H1 (cell line): ENCODE data around the gene PALM2AKAP2. TPM values are rescaled to one million over a fixed set of nuclear protein-coding genes. Genes with fewer than 3 reads are reported as not detected.

Experiments
- CTCF ChIA-PET: fragments of 300-600 bp; sonication (Branson Sonifier 250); formaldehyde crosslinking; loops from one replicate; lab custom pipeline; 2021; ENCODE audit not compliant: partially characterized antibody; lab: Charles Lee
- POLR2A ChIA-PET: fragments of 300-600 bp; sonication (Branson Sonifier 250); formaldehyde crosslinking; loops from one replicate; lab custom pipeline; 2021; ENCODE audit warnings: inconsistent platforms; ENCODE audit not compliant: partially characterized antibody; lab: Charles Lee
- DNase-seq, 2 experiments: peaks; one replicate each; pipeline versions ENCODE4 v3.0.0 to v3.0.0-alpha.2; 2010 to 2022; ENCODE audit warnings: low spot score in 2 of 2, low read depth in 1 of 2, mixed read lengths in 1 of 2
- FAIRE-seq: peaks from 2 replicates; lab custom pipeline; 2011; peaks lifted over from hg19 to GRCh38; lab: Jason Lieb, UNC
- H2AFZ ChIP-seq: 2 replicates; pipeline ENCODE4 v1.8.1; 2012; ENCODE audit warnings: low read length, inconsistent platforms
- H2AK5ac ChIP-seq: 2 replicates; pipeline ENCODE4 v1.6.1; 2013; ENCODE audit warnings: low read depth, low read length
- H2BK120ac ChIP-seq: replicated peaks from 2 replicates; pipeline ENCODE3; 2013; ENCODE audit warnings: low read depth, low read length, inconsistent platforms
- H2BK12ac ChIP-seq: 2 replicates; pipeline ENCODE4 v1.6.1; 2013; ENCODE audit warnings: low read depth, low read length
- H2BK15ac ChIP-seq: 2 replicates; pipeline ENCODE4 v1.6.1; 2013; ENCODE audit warnings: low read length
- H2BK20ac ChIP-seq: 2 replicates; pipeline ENCODE4 v1.6.1; 2013; ENCODE audit warnings: low read length
- H2BK5ac ChIP-seq: 2 replicates; pipeline ENCODE4 v1.6.1; 2013; ENCODE audit warnings: low read depth, low read length
- H3K14ac ChIP-seq: 2 replicates; pipeline ENCODE4 v1.6.1; 2013; ENCODE audit warnings: inconsistent platforms; ENCODE audit not compliant: insufficient read length
- H3K18ac ChIP-seq: 2 replicates; pipeline ENCODE4 v1.6.1; 2013; ENCODE audit warnings: low read length; ENCODE audit errors: extremely low read depth
- H3K23ac ChIP-seq: 2 replicates; pipeline ENCODE4 v1.6.1; 2013; ENCODE audit warnings: inconsistent platforms; ENCODE audit not compliant: insufficient read length
- H3K23me2 ChIP-seq: 2 replicates; pipeline ENCODE4 v1.6.1; 2013; ENCODE audit warnings: low read depth, low read length
- H3K27ac ChIP-seq: 2 replicates; pipeline ENCODE4 v1.6.1; 2011; ENCODE audit warnings: low read depth, low read length, inconsistent platforms
- H3K27me3 ChIP-seq, 4 experiments: replicated peaks in 1 of 4; 1 replicate in 1 of 4; 2 replicates in 3 of 4; pipeline versions ENCODE4 v1.6.1 to v1.8.1; 2011 to 2013; ENCODE audit warnings: low read length in 3 of 4, mild to moderate bottlenecking in 3 of 4, inconsistent platforms in 2 of 4, mixed read lengths in 2 of 4, moderate library complexity in 1 of 4; ENCODE audit not compliant: control insufficient read depth in 3 of 4, insufficient read depth in 3 of 4; ENCODE audit errors: extremely low read depth in 1 of 4
- H3K36me3 ChIP-seq, 4 experiments: 2 replicates each; pipeline versions ENCODE4 v1.6.1 to v1.8.1; 2011 to 2013; ENCODE audit warnings: mild to moderate bottlenecking in 4 of 4, low read length in 3 of 4, moderate library complexity in 2 of 4, control low read depth in 1 of 4, inconsistent platforms in 1 of 4; ENCODE audit not compliant: insufficient read depth in 4 of 4, control insufficient read depth in 2 of 4
- H3K4ac ChIP-seq: replicated peaks from 2 replicates; pipeline ENCODE3; 2013; ENCODE audit warnings: low read length, low read depth, mixed read lengths, inconsistent platforms; ENCODE audit not compliant: insufficient read length
- H3K4me1 ChIP-seq, 4 experiments: replicated peaks in 1 of 4; 1 replicate in 1 of 4; 2 replicates in 3 of 4; pipeline versions ENCODE4 v1.6.1 to v1.8.1; 2011 to 2013; ENCODE audit warnings: low read length in 3 of 4, inconsistent platforms in 2 of 4, mixed read lengths in 1 of 4; ENCODE audit not compliant: insufficient read depth in 4 of 4, control insufficient read depth in 3 of 4
- H3K4me2 ChIP-seq, 2 experiments: 2 replicates each; pipeline versions ENCODE4 v1.6.1 to v1.8.1; 2011 to 2013; ENCODE audit warnings: low read depth in 2 of 2, low read length in 2 of 2, control low read depth in 1 of 2, inconsistent platforms in 1 of 2, mild to moderate bottlenecking in 1 of 2; ENCODE audit not compliant: insufficient read depth in 1 of 2
- H3K4me3 ChIP-seq, 4 experiments: fragments of 200-600, 300-600 bp in 1 of 4; sonication (generic), shearing (Covaris generic), sonication (Bioruptor Twin) in 1 of 4; 2 replicates each; pipeline versions ENCODE4 v1.5.1 to v1.8.1; 2011 to 2016; ENCODE audit warnings: low read length in 4 of 4, low read depth in 3 of 4, control low read depth in 2 of 4, inconsistent platforms in 2 of 4, mild to moderate bottlenecking in 2 of 4, mixed read lengths in 1 of 4, moderate library complexity in 1 of 4; ENCODE audit not compliant: insufficient read depth in 2 of 4; ENCODE audit errors: extremely low read depth in 1 of 4
- H3K56ac ChIP-seq: replicated peaks from 2 replicates; pipeline ENCODE3; 2013; ENCODE audit warnings: low read depth, mild to moderate bottlenecking, mixed read lengths, low read length, inconsistent platforms; ENCODE audit not compliant: insufficient read length
- H3K79me1 ChIP-seq: 2 replicates; pipeline ENCODE4 v1.6.1; 2013; ENCODE audit warnings: low read depth, low read length, control low read depth
- H3K79me2 ChIP-seq, 2 experiments: 2 replicates each; pipeline versions ENCODE4 v1.6.1 to v1.8.1; 2012 to 2013; ENCODE audit warnings: low read length in 2 of 2, mild to moderate bottlenecking in 2 of 2, inconsistent platforms in 1 of 2; ENCODE audit not compliant: insufficient read depth in 2 of 2, control insufficient read depth in 1 of 2
- H3K9ac ChIP-seq, 4 experiments: replicated peaks in 1 of 4; 1 replicate in 1 of 4; 2 replicates in 3 of 4; pipeline versions ENCODE4 v1.6.1 to v1.8.1; 2011 to 2013; ENCODE audit warnings: low read depth in 3 of 4, low read length in 3 of 4, control low read depth in 2 of 4, mild to moderate bottlenecking in 2 of 4, moderate library complexity in 2 of 4, inconsistent platforms in 1 of 4; ENCODE audit errors: extremely low read depth in 1 of 4
- H3K9me3 ChIP-seq, 2 experiments: 2 replicates each; pipeline versions ENCODE4 v1.6.1 to v1.8.1; 2012 to 2013; ENCODE audit warnings: mild to moderate bottlenecking in 2 of 2, moderate library complexity in 2 of 2, control low read depth in 1 of 2, inconsistent platforms in 1 of 2, low read depth in 1 of 2, low read length in 1 of 2, mixed read lengths in 1 of 2; ENCODE audit not compliant: insufficient read depth in 2 of 2
- H4K20me1 ChIP-seq, 2 experiments: replicated peaks in 1 of 2; 2 replicates each; pipeline versions ENCODE3 to v1.8.1; 2011 to 2013; ENCODE audit warnings: inconsistent platforms in 2 of 2, low read length in 2 of 2, mild to moderate bottlenecking in 1 of 2; ENCODE audit not compliant: insufficient read depth in 2 of 2, control insufficient read depth in 1 of 2
- H4K5ac ChIP-seq: 2 replicates; pipeline ENCODE4 v1.6.1; 2013; ENCODE audit warnings: low read length, low read depth, mixed read lengths, inconsistent platforms; ENCODE audit not compliant: insufficient read length
- H4K8ac ChIP-seq: 2 replicates; pipeline ENCODE4 v1.8.0; 2013; ENCODE audit warnings: mild to moderate bottlenecking, moderate library complexity, low read length, inconsistent platforms; ENCODE audit not compliant: insufficient read depth; ENCODE audit errors: extremely low read depth
- H4K91ac ChIP-seq: replicated peaks from 2 replicates; pipeline ENCODE3; 2013; ENCODE audit warnings: low read length, mixed read lengths, inconsistent platforms; ENCODE audit not compliant: insufficient read length
- CBX5 ChIP-seq: fragments of 300-800, 300-1000 bp; sonication (generic); IDR thresholded peaks from 2 replicates; pipeline ENCODE4 v1.7.1; 2016; ENCODE audit warnings: antibody characterized with exemption, low read length, low read depth
- CEBPB ChIP-seq: IDR thresholded peaks from 2 replicates; pipeline ENCODE4 v1.6.1; 2012; ENCODE audit warnings: low read depth, low read length
- CTBP2 ChIP-seq: IDR thresholded peaks from 2 replicates; pipeline ENCODE4 v1.7.0; 2011; ENCODE audit warnings: borderline replicate concordance, mild to moderate bottlenecking, moderate library complexity, mixed read lengths, low read length; ENCODE audit not compliant: insufficient read depth, insufficient read length
- EZH2 ChIP-seq: fragments of 200-600 bp; sonication (generic); IDR thresholded peaks from 2 replicates; pipeline ENCODE4 v1.7.1; 2012; ENCODE audit warnings: low read depth, mild to moderate bottlenecking, moderate library complexity, low read length, inconsistent platforms; ENCODE audit not compliant: severe bottlenecking
- JUN ChIP-seq: IDR thresholded peaks from 2 replicates; pipeline ENCODE4 v1.6.1; 2011; ENCODE audit warnings: low read depth, mild to moderate bottlenecking, improper control_type of control experiment, low read length
- NRF1 ChIP-seq: IDR thresholded peaks from 2 replicates; pipeline ENCODE4 v1.6.1; 2011; ENCODE audit warnings: mild to moderate bottlenecking, low read depth, low read length, improper control_type of control experiment
- SIX5 ChIP-seq: IDR thresholded peaks from 2 replicates; pipeline ENCODE4 v1.6.1; 2011; ENCODE audit warnings: mild to moderate bottlenecking, low read depth, low read length
- SRF ChIP-seq: IDR thresholded peaks from 2 replicates; pipeline ENCODE4 v1.6.1; 2011; ENCODE audit warnings: mild to moderate bottlenecking, low read depth, low read length, moderate library complexity
- WGBS, 2 experiments: shearing (Covaris generic) in 1 of 2; methylation state at CpG; one replicate each; pipeline versions ENCODE4 v1.1.6 to v1.1.7; 2013 to 2015; ENCODE audit warnings: low lambda C conversion rate in 2 of 2, mixed read lengths in 2 of 2, inconsistent platforms in 1 of 2, low coverage in 1 of 2, missing lambda C conversion rate in 1 of 2; ENCODE audit not compliant: insufficient replicate concordance in 2 of 2, insufficient coverage in 1 of 2, insufficient read length in 1 of 2; ENCODE audit errors: extremely low coverage in 1 of 2, missing lambda C conversion rate in 1 of 2; 5-methylcytosine and 5-hydroxymethylcytosine counted together
- polyA plus RNA-seq, 7 experiments: library from polyadenylated mRNA; depleted of rRNA in 3 of 7; stranded (reverse) in 5 of 7; unstranded in 2 of 7; fragments of >200 nt in 5 of 7; fragments of 200-250 nt in 2 of 7; gene quantifications; 1 replicate in 5 of 7; 2 replicates in 1 of 7; 4 replicates in 1 of 7; pipeline versions ENCODE4 v1.2.1 to v1.2.3, GENCODE V29; 2011 to 2013; ENCODE audit warnings: missing spikeins in 2 of 7, mixed read lengths in 2 of 7
- total RNA-seq: library from RNA; stranded (reverse); fragmentation: NEBNext Ultra II Directional; extraction: Animal tissue kit (Norgen Biotek cat#: 25700); gene quantifications from 2 replicates; pipeline ENCODE4 v1.2.1, GENCODE V29; 2021

The PALM2AKAP2 gene
- total and polyA plus RNA-seq, 2 of the 8 experiments (the other 6 are each of a cell fraction or from before 2014, with no cell fraction given): 0.38 to 20.5 TPM

GRCh38 chr9:109812331-109812730, 32.3 kb downstream of the PALM2AKAP2 start:
- H2AFZ ChIP-seq: no peak overlapping the region
- H3K9me3 ChIP-seq: no peaks in the 10 kb centered on the region
- ChIA-PET POLR2A (no interaction called here), CTCF (interaction anchor here (0.6 kb wide), 1 partner anchor 1664 kb away, joined by 3 read pairs; no protein-coding TSS in a partner anchor)
- no peaks in the 10 kb centered on the region for H3K79me1 ChIP-seq
- no peak overlapping the region for H2BK120ac ChIP-seq
- DNase-seq (no peak), FAIRE-seq (no peak)
- H3K27ac ChIP-seq: no peak overlapping the region
- H3K4me1 ChIP-seq: peaks cover 0 to under 1% (median 0%) of the 10 kb centered on the region in 4 experiments; a peak in 1 of 7 replicates
- no peak overlapping the region for H4K5ac ChIP-seq
- no peak overlapping the region for H2AK5ac ChIP-seq
- 0 out of 2 replicates have a peak, but pooled peaks cover 2% of the 10 kb centered on the region for H3K23me2 ChIP-seq
- H2BK20ac ChIP-seq: no peak overlapping the region
- H3K56ac ChIP-seq: no peak overlapping the region
- H3K79me2 ChIP-seq: no peaks in the 10 kb centered on the region
- no peak overlapping the region for H4K91ac ChIP-seq
- 88% methylated on average over 4 of the region's 4 CpGs; no CpG with 5 or more reads in 1 of the 2 experiments for WGBS, 2 experiments
- H3K23ac ChIP-seq: no peak overlapping the region
- peaks cover 0 to 2% of the 10 kb centered on the region in 2 experiments for H4K20me1 ChIP-seq
- H3K4ac ChIP-seq: no peak overlapping the region
- H4K8ac ChIP-seq: no peak overlapping the region
- H3K14ac ChIP-seq: no peak overlapping the region
- H3K18ac ChIP-seq: no peak overlapping the region
- no peak overlapping the region for H2BK5ac ChIP-seq
- TF ChIP-seq SRF: no peak
- no peak for TF ChIP-seq CEBPB
- TF ChIP-seq EZH2: no peak
- no peak for TF ChIP-seq SIX5
- TF ChIP-seq CBX5: no peak
- TF ChIP-seq CTBP2: no peak
- TF ChIP-seq NRF1: no peak
- no peak for TF ChIP-seq JUN
- no peak overlapping the region for H2BK12ac ChIP-seq
- H3K36me3 ChIP-seq: no peaks in the 10 kb centered on the region
- no peak overlapping the region for H3K9ac ChIP-seq
- H3K27me3 ChIP-seq: no peaks in the 10 kb centered on the region
- no peak overlapping the region for H3K4me2 ChIP-seq
- H3K4me3 ChIP-seq: no peak overlapping the region
- H2BK15ac ChIP-seq: no peak overlapping the region
